Type B pancreatic cell (in vitro differentiated cells): Measurements from ENCODE around the gene COL24A1. TPM values are rescaled to one million over a fixed set of nuclear protein-coding genes. Genes with fewer than 3 reads are reported as not detected.

Source experiments
- DNase-seq: peaks from one replicate; pipeline ENCODE4 v3.0.0; 2021; ENCODE audit warnings: mixed read lengths; ENCODE audit not compliant: unreplicated experiment; ENCODE audit errors: extremely low spot score
- H3K27ac Mint-ChIP-seq: 2 replicates; pipeline ENCODE4 v1.8.0; 2021; ENCODE audit warnings: mild to moderate bottlenecking, mixed read lengths
- H3K27me3 Mint-ChIP-seq: 2 replicates; pipeline ENCODE4 v1.8.0; 2021; ENCODE audit warnings: mixed read lengths
- H3K36me3 Mint-ChIP-seq: 2 replicates; pipeline ENCODE4 v1.8.0; 2021; ENCODE audit warnings: mixed read lengths
- H3K4me1 Mint-ChIP-seq: one replicate; pipeline ENCODE4 v1.8.0; 2021; ENCODE audit warnings: mixed read lengths; ENCODE audit not compliant: unreplicated experiment
- H3K4me3 Mint-ChIP-seq: 2 replicates; pipeline ENCODE4 v1.8.0; 2021; ENCODE audit warnings: mild to moderate bottlenecking, mixed read lengths
- H3K9me3 Mint-ChIP-seq: 2 replicates; pipeline ENCODE4 v1.8.0; 2021; ENCODE audit warnings: mixed read lengths
- CTCF ChIP-seq: fragments of 200-600 bp; sonication (generic); conservative IDR thresholded peaks from 2 replicates; pipeline ENCODE4 v1.5.0; 2021; ENCODE audit warnings: antibody characterized with exemption, mild to moderate bottlenecking
- total RNA-seq: library from RNA; stranded (reverse); gene quantifications from 2 replicates; pipeline ENCODE4 v1.2.1, GENCODE V29; 2021; ENCODE audit warnings: low replicate concordance

The COL24A1 gene
- total RNA-seq, 1 donor from 2014 or later: 7.2 TPM

GRCh38 chr1:85998105-85998855 lies 158.3 kb downstream of the COL24A1 start:
- Mint-ChIP-seq H3K36me3 (no peaks in the 10 kb centered on the region), H3K27ac (no peak overlapping the region), H3K27me3 (no peaks in the 10 kb centered on the region), H3K4me3 (no peak overlapping the region), H3K4me1 (no peaks in the 10 kb centered on the region), H3K9me3 (no peaks in the 10 kb centered on the region)
- TF ChIP-seq CTCF: no peak
- no peak for DNase-seq

GRCh38 chr1:85992791-85993190 lies 163.8 kb downstream of the COL24A1 start:
- H3K9me3 Mint-ChIP-seq: no peaks in the 10 kb centered on the region
- no peaks in the 10 kb centered on the region for H3K4me1 Mint-ChIP-seq
- H3K36me3 Mint-ChIP-seq: no peaks in the 10 kb centered on the region
- no peak for DNase-seq
- H3K27ac Mint-ChIP-seq: no peak overlapping the region
- peaks cover 3% of the 10 kb centered on the region for H3K27me3 Mint-ChIP-seq
- H3K4me3 Mint-ChIP-seq: no peak overlapping the region
- no peak for TF ChIP-seq CTCF

DNA sequence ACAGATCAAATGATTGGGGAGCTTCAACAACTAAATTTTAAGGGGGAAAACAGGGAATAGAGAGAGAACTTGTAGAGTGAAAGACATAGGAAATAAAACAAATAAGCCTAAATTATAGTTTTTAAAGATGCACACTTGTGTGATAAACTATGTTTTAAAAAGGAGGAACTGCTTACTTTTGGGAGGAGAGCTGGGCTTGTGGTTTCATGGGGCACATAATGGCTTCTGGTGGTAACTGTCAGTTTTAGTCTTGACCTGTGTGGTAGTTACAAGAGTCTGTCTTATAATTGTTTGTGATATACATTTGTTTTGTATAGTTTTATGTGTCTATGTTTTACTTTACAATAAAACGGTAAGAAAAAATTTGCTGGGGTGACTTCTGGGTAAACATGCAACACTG lies 165.3 kb downstream of the COL24A1 start:
- no peaks in the 10 kb centered on the region for H3K36me3 Mint-ChIP-seq
- no peak for DNase-seq
- H3K27ac Mint-ChIP-seq: no peak overlapping the region
- H3K9me3 Mint-ChIP-seq: no peaks in the 10 kb centered on the region
- no peaks in the 10 kb centered on the region for H3K4me1 Mint-ChIP-seq
- no peak overlapping the region for H3K4me3 Mint-ChIP-seq
- H3K27me3 Mint-ChIP-seq: peaks cover 3% of the 10 kb centered on the region
- TF ChIP-seq CTCF: no peak

GRCh38 chr1:85984636-85985035 lies 171.9 kb downstream of the COL24A1 start:
- Mint-ChIP-seq H3K27ac (no peak overlapping the region), H3K4me3 (no peak overlapping the region), H3K27me3 (peaks cover 10% of the 10 kb centered on the region), H3K9me3 (no peaks in the 10 kb centered on the region), H3K4me1 (no peaks in the 10 kb centered on the region), H3K36me3 (no peaks in the 10 kb centered on the region)
- no peak for DNase-seq
- TF ChIP-seq CTCF: no peak

DNA sequence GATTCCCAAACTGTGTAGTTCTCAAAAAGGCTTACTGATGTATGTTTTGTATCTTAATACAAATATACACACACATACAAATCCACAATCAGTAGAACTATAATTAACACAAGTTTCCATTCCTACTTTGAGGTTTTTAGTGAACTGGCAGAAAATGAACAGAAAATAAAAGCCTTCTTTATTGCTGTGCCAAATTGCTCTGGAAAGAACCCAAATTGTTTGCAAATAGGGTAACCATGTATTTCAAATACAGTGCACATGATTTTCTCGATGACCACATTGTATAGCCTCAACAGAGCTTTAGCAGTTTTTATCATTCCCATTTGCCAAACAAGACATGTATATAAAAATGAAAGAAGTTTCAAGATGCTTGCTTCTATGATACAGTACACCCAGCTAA lies 173.3 kb downstream of the COL24A1 start:
- Mint-ChIP-seq H3K36me3 (no peaks in the 10 kb centered on the region), H3K27ac (no peak overlapping the region), H3K4me3 (no peak overlapping the region), H3K27me3 (peaks cover 7% of the 10 kb centered on the region), H3K4me1 (no peaks in the 10 kb centered on the region), H3K9me3 (no peaks in the 10 kb centered on the region)
- TF ChIP-seq CTCF: no peak
- no peak for DNase-seq
